PC-3 (cell line): Measurements from ENCODE around the gene MBOAT1. TPM values are rescaled to one million over a fixed set of nuclear protein-coding genes. Genes with fewer than 3 reads are reported as not detected.

Source experiments
- ATAC-seq: fragments of 200-7000 bp; cut with Tn5 transposase; 2 replicates; pipeline ENCODE4 v1.9.1; 2020; ENCODE audit warnings: mild to moderate bottlenecking, moderate library complexity
- BruUV-seq: library from RNA; stranded (reverse); fragments of 400-500 nt; replicated peaks from 2 replicates; lab custom pipeline; 2021; lab: Mats Ljungman, UMichigan
- CTCF ChIA-PET: fragments of 300-600 bp; sonication (Branson Sonifier 250); formaldehyde crosslinking; loops from one replicate; lab custom pipeline; 2022; ENCODE audit warnings: antibody characterized with exemption; lab: Charles Lee
- POLR2A ChIA-PET: fragments of 300-600 bp; sonication (Branson Sonifier 250); formaldehyde crosslinking; loops from one replicate; lab custom pipeline; 2022; ENCODE audit warnings: antibody characterized with exemption; ENCODE audit not compliant: unreplicated experiment; lab: Charles Lee
- DNase-seq: peaks from one replicate; pipeline ENCODE4 v3.0.0-alpha.2; 2015
- H2AFZ ChIP-seq: fragments of 300-600 bp; sonication (generic); 2 replicates; pipeline ENCODE4 v1.6.0; 2016; ENCODE audit warnings: antibody characterized with exemption, low read length
- H3F3A ChIP-seq: fragments of 300-600 bp; sonication (generic); one replicate; pipeline ENCODE4 v1.6.0; 2017; ENCODE audit warnings: antibody characterized with exemption, low read length, control low read depth, mild to moderate bottlenecking; ENCODE audit not compliant: unreplicated experiment
- H3K27ac ChIP-seq: fragments of 300-600 bp; sonication (generic); 2 replicates; pipeline ENCODE4 v1.5.1; 2016; ENCODE audit warnings: mild to moderate bottlenecking, low read length
- H3K27me3 ChIP-seq: fragments of 300-600 bp; sonication (generic); 2 replicates; pipeline ENCODE4 v1.6.1; 2016; ENCODE audit warnings: low read length, mixed read lengths
- H3K36me3 ChIP-seq: fragments of 300-600 bp; sonication (generic); 2 replicates; pipeline ENCODE4 v1.6.1; 2016; ENCODE audit warnings: low read depth, mixed run types, low read length, mixed read lengths
- H3K4me1 ChIP-seq: fragments of 300-600 bp; sonication (generic); 2 replicates; pipeline ENCODE4 v1.5.1; 2016; ENCODE audit warnings: low read length; ENCODE audit not compliant: insufficient read depth
- H3K4me2 ChIP-seq: fragments of 300-600 bp; sonication (generic); 2 replicates; pipeline ENCODE4 v1.6.0; 2016; ENCODE audit warnings: low read length
- H3K4me3 ChIP-seq: fragments of 300-600 bp; sonication (generic); 2 replicates; pipeline ENCODE4 v1.5.1; 2016; ENCODE audit warnings: mild to moderate bottlenecking, low read length, mixed read lengths
- H3K79me2 ChIP-seq: fragments of 300-600 bp; sonication (generic); 2 replicates; pipeline ENCODE4 v1.6.1; 2017; ENCODE audit warnings: low read length, mixed read lengths
- H3K9ac ChIP-seq: fragments of 300-600 bp; sonication (generic); 2 replicates; pipeline ENCODE4 v1.6.0; 2016; ENCODE audit warnings: mild to moderate bottlenecking, low read length
- H3K9me2 ChIP-seq: fragments of 300-600 bp; sonication (generic); replicated peaks from 2 replicates; pipeline ENCODE4 v1.6.1; 2016; ENCODE audit warnings: mixed run types, low read length, mixed read lengths
- H3K9me3 ChIP-seq: fragments of 300-600 bp; sonication (generic); 2 replicates; pipeline ENCODE4 v1.6.1; 2016; ENCODE audit warnings: low read length, mixed read lengths
- H4K20me1 ChIP-seq: fragments of 300-600 bp; sonication (generic); 2 replicates; pipeline ENCODE4 v1.6.1; 2016; ENCODE audit warnings: low read length, mixed read lengths
- CTCF ChIP-seq: fragments of 300-600 bp; sonication (generic); conservative IDR thresholded peaks from 2 replicates; pipeline ENCODE4 v1.5.1; 2017; ENCODE audit warnings: antibody characterized with exemption, low read depth, mild to moderate bottlenecking, low read length
- EZH2 ChIP-seq: fragments of 300-600 bp; sonication (generic); IDR thresholded peaks from one replicate; pipeline ENCODE4 v1.6.1; 2017; ENCODE audit warnings: antibody characterized with exemption, mild to moderate bottlenecking, low read length; ENCODE audit not compliant: unreplicated experiment
- EZH2phosphoT487 ChIP-seq: fragments of 300-600 bp; sonication (generic); IDR thresholded peaks from 2 replicates; pipeline ENCODE4 v1.6.1; 2018; ENCODE audit warnings: mild to moderate bottlenecking, antibody characterized with exemption, low read length, borderline replicate concordance
- intact Hi-C: fragments of 100-400 bp; cut with micrococcal nuclease; formaldehyde crosslinking; loops from 2 replicates; pipeline ENCODE4 v1.9.0; 2023
- total RNA-seq: library from RNA; depleted of rRNA; stranded (reverse); fragments of >200 nt; gene quantifications from 2 replicates; pipeline ENCODE4 v1.2.3, GENCODE V29; 2014

MBOAT1 gene
- total RNA-seq, 1 experiment from 2014 or later = 8.4 TPM

GRCh38 chr6:20197251-20197650 is 15.0 kb downstream of the MBOAT1 start:
- CTCF ChIA-PET = no interaction called here
- Histone ChIP-seq H3K36me3 (no peaks in the 10 kb centered on the region), H3K4me3 (no peak overlapping the region), H3K79me2 (peaks cover 26% of the 10 kb centered on the region), H3K4me1 (peaks cover 12% of the 10 kb centered on the region), H4K20me1 (no peaks in the 10 kb centered on the region), H2AFZ (no peak overlapping the region), H3K9ac (no peak overlapping the region), H3F3A (peaks cover 2% of the 10 kb centered on the region), H3K9me3 (no peaks in the 10 kb centered on the region), H3K4me2 (no peak overlapping the region), H3K27ac (no peak overlapping the region), H3K9me2 (no peaks in the 10 kb centered on the region), H3K27me3 (no peaks in the 10 kb centered on the region)
- DNase-seq = no peak
- no peak for ATAC-seq
- TF ChIP-seq CTCF (no peak), EZH2phosphoT487 (no peak), EZH2 (no peak)
- intact Hi-C loops = no loop called here
- BruUV-seq = no TSS peak
- POLR2A ChIA-PET = no interaction called here

GRCh38 chr6:20192625-20193024 is 19.6 kb downstream of the MBOAT1 start:
- Histone ChIP-seq H3K9me3 (no peaks in the 10 kb centered on the region), H3K4me3 (no peak overlapping the region), H3F3A (no peaks in the 10 kb centered on the region), H3K27me3 (no peaks in the 10 kb centered on the region), H3K27ac (no peak overlapping the region), H3K9me2 (no peaks in the 10 kb centered on the region), H3K4me1 (no peaks in the 10 kb centered on the region), H3K4me2 (no peak overlapping the region), H3K36me3 (no peaks in the 10 kb centered on the region; the same call in 1 of the 2 replicates), H3K79me2 (0 out of 2 replicates have a peak, but pooled peaks cover 8% of the 10 kb centered on the region), H2AFZ (no peak overlapping the region), H4K20me1 (no peaks in the 10 kb centered on the region), H3K9ac (no peak overlapping the region)
- no peak for ATAC-seq
- intact Hi-C loops = no loop called here
- ChIA-PET CTCF (no interaction called here), POLR2A (no interaction called here)
- no TSS peak for BruUV-seq
- DNase-seq = no peak
- no peak for TF ChIP-seq EZH2
- no peak for TF ChIP-seq EZH2phosphoT487
- no peak for TF ChIP-seq CTCF

GRCh38 chr6:20191992-20192391 is 20.3 kb downstream of the MBOAT1 start:
- no peak for ATAC-seq
- ChIA-PET POLR2A (no interaction called here), CTCF (no interaction called here)
- intact Hi-C loops = no loop called here
- Histone ChIP-seq H3K9me3 (no peaks in the 10 kb centered on the region), H3F3A (no peaks in the 10 kb centered on the region), H3K4me3 (no peak overlapping the region), H3K36me3 (no peaks in the 10 kb centered on the region; the same call in 1 of the 2 replicates), H4K20me1 (no peaks in the 10 kb centered on the region), H3K9ac (no peak overlapping the region), H3K79me2 (0 out of 2 replicates have a peak, but pooled peaks cover 4% of the 10 kb centered on the region), H3K4me2 (no peak overlapping the region), H2AFZ (no peak overlapping the region), H3K27me3 (no peaks in the 10 kb centered on the region), H3K9me2 (no peaks in the 10 kb centered on the region), H3K27ac (no peak overlapping the region), H3K4me1 (no peaks in the 10 kb centered on the region)
- DNase-seq = no peak
- no TSS peak for BruUV-seq
- no peak for TF ChIP-seq EZH2phosphoT487
- TF ChIP-seq CTCF = no peak
- no peak for TF ChIP-seq EZH2
